HepG2 (cell line): Measurements from ENCODE around the gene DDX1. TPM values are rescaled to one million over a fixed set of nuclear protein-coding genes. Genes with fewer than 3 reads are reported as not detected.

Experiments
- AGO2 ChIP-seq: fragments of 200-400 bp; formaldehyde crosslinking; optimal IDR thresholded peaks from 2 replicates; pipeline ENCODE3; 2017; ENCODE audit warnings: mild to moderate bottlenecking, low read depth, low read length, moderate library complexity
- ATF5 ChIP-seq: sonication (generic); formaldehyde crosslinking; IDR thresholded peaks from 2 replicates; pipeline ENCODE4 v1.4.0; 2020; ENCODE audit warnings: mild to moderate bottlenecking, low read depth, missing genetic modification reagents
- CENPT ChIP-seq: sonication (generic); formaldehyde crosslinking; IDR thresholded peaks from 2 replicates; pipeline ENCODE4 v1.8.0; 2022; ENCODE audit warnings: low read depth, mild to moderate bottlenecking, moderate library complexity, missing genetic modification reagents
- HNRNPLL ChIP-seq: fragments of 200-400 bp; formaldehyde crosslinking; IDR thresholded peaks from 2 replicates; pipeline ENCODE4 v1.6.1; 2017; ENCODE audit warnings: mild to moderate bottlenecking, low read depth, low read length; ENCODE audit not compliant: poor library complexity, severe bottlenecking
- KAT7 ChIP-seq: IDR thresholded peaks from 2 replicates; pipeline ENCODE4 v1.6.1; 2018; ENCODE audit warnings: borderline replicate concordance, missing compliant biosample characterization
- MTF2 ChIP-seq: sonication (generic); formaldehyde crosslinking; IDR thresholded peaks from 2 replicates; pipeline ENCODE4 v1.5.0; 2020; ENCODE audit warnings: missing genetic modification reagents, borderline replicate concordance
- MXI1 ChIP-seq: IDR thresholded peaks from 3 replicates; pipeline ENCODE4 v1.6.1; 2012; ENCODE audit warnings: low read depth, low read length, inconsistent platforms, borderline replicate concordance
- NAIF1 ChIP-seq: sonication (generic); formaldehyde crosslinking; IDR thresholded peaks from 2 replicates; pipeline ENCODE4 v1.5.0; 2020; ENCODE audit warnings: mild to moderate bottlenecking, missing genetic modification reagents, borderline replicate concordance
- PHF5A ChIP-seq: IDR thresholded peaks from one replicate; pipeline ENCODE4 v1.6.1; 2018; ENCODE audit warnings: low read depth, missing genetic modification reagents; ENCODE audit not compliant: unreplicated experiment
- PLSCR1 ChIP-seq: sonication (generic); formaldehyde crosslinking; IDR thresholded peaks from 2 replicates; pipeline ENCODE4 v1.5.0; 2020; ENCODE audit warnings: missing genetic modification reagents, mild to moderate bottlenecking, borderline replicate concordance
- POLR2AphosphoS5 ChIP-seq: IDR thresholded peaks from 2 replicates; pipeline ENCODE4 v1.6.1; 2012; ENCODE audit warnings: low read depth, low read length
- PTBP1 ChIP-seq: fragments of 200-400 bp; formaldehyde crosslinking; IDR thresholded peaks from 2 replicates; pipeline ENCODE4 v1.6.1; 2018; ENCODE audit warnings: low read length, low read depth; ENCODE audit not compliant: poor library complexity, severe bottlenecking
- RBAK ChIP-seq: sonication (generic); formaldehyde crosslinking; IDR thresholded peaks from 2 replicates; pipeline ENCODE4 v1.5.1; 2020; ENCODE audit warnings: mild to moderate bottlenecking, missing genetic modification reagents
- RFX1 ChIP-seq: fragments of 450-650 bp; IDR thresholded peaks from 2 replicates; pipeline ENCODE4 v1.6.1; 2017
- SIX4 ChIP-seq: sonication (generic); formaldehyde crosslinking; IDR thresholded peaks from 2 replicates; pipeline ENCODE4 v1.4.0; 2020; ENCODE audit warnings: missing genetic modification reagents
- ZBTB37 ChIP-seq: sonication (generic); formaldehyde crosslinking; IDR thresholded peaks from 2 replicates; pipeline ENCODE4 v1.4.0; 2020; ENCODE audit warnings: mild to moderate bottlenecking, missing genetic modification reagents
- ZBTB44 ChIP-seq: sonication (generic); formaldehyde crosslinking; IDR thresholded peaks from 2 replicates; pipeline ENCODE4 v1.4.0; 2020; ENCODE audit warnings: missing genetic modification reagents
- ZFP1 ChIP-seq: IDR thresholded peaks from 2 replicates; pipeline ENCODE4 v1.6.1; 2016
- ZFP36L2 ChIP-seq: sonication (generic); formaldehyde crosslinking; IDR thresholded peaks from 2 replicates; pipeline ENCODE4 v1.4.0; 2020; ENCODE audit warnings: missing genetic modification reagents
- ZNF230 ChIP-seq: sonication (generic); formaldehyde crosslinking; IDR thresholded peaks from 2 replicates; pipeline ENCODE4 v1.4.0; 2020; ENCODE audit warnings: mild to moderate bottlenecking, missing genetic modification reagents
- ZNF251 ChIP-seq: sonication (generic); formaldehyde crosslinking; IDR thresholded peaks from 2 replicates; pipeline ENCODE4 v1.9.0; 2021; ENCODE audit warnings: mild to moderate bottlenecking, missing genetic modification reagents
- ZNF333 ChIP-seq: sonication (generic); formaldehyde crosslinking; IDR thresholded peaks from 2 replicates; pipeline ENCODE4 v1.4.0; 2020; ENCODE audit warnings: mild to moderate bottlenecking, missing genetic modification reagents, borderline replicate concordance
- polyA plus RNA-seq, 8 experiments: library from polyadenylated mRNA; depleted of rRNA in 3 of 8; stranded (reverse) in 7 of 8; unstranded in 1 of 8; fragments of >200 nt; fragmentation: Illumina TruSeq in 4 of 8; extraction: Trizol in 4 of 8; gene quantifications; 2 replicates each; pipeline versions ENCODE4 v1.2.1 to v1.2.3, GENCODE V29; 2011 to 2016; ENCODE audit warnings: low read depth in 4 of 8, missing spikeins in 1 of 8, mixed read lengths in 1 of 8; ENCODE audit not compliant: insufficient read depth in 1 of 8
- total RNA-seq, 5 experiments: library from RNA; depleted of rRNA; stranded (reverse); fragments of >200 nt; fragmentation: Illumina TruSeq; extraction: Trizol; gene quantifications; 2 replicates each; pipeline ENCODE4 v1.2.3, GENCODE V29; 2016; ENCODE audit warnings: low read depth in 1 of 5

DDX1 gene
- total and polyA plus RNA-seq, 2 of the 13 experiments (the other 11 are each of a cell fraction or from before 2014, with no cell fraction given), result 81.6 to 130 TPM

GRCh38 chr2:15591692-15592463 lies at the start of gene DDX1 (continued):
- TF ChIP-seq RBAK (CRISPR knock-in tag) (peak; percentile 83), ZNF333 (peak; percentile 100), ATF5 (CRISPR knock-in tag) (peak; percentile 96), PHF5A (peak; percentile 96), HNRNPLL (peak; percentile 88), RFX1 (no peak), ZBTB37 (peak; percentile 51; the same call in 1 of the 2 replicates), AGO2 (peak; percentile 91), NAIF1 (peak; percentile 75; the same call in 1 of the 2 replicates), ZFP1 (CRISPR knock-in tag) (peak; percentile 81), CENPT (CRISPR knock-in tag) (peak; percentile 92; the same call in 1 of the 2 replicates), KAT7 (CRISPR knock-in tag) (peak; percentile 100), MTF2 (CRISPR knock-in tag) (peak; percentile 100), MXI1 (peak; percentile 88; the same call in 1 of the 3 replicates), ZNF251 (CRISPR knock-in tag) (no peak; the same call in 1 of the 2 replicates), ZNF230 (CRISPR knock-in tag) (peak; percentile 97), PLSCR1 (peak; percentile 95; the same call in 1 of the 2 replicates), POLR2AphosphoS5 (peak; percentile 96), PTBP1 (no peak), ZBTB44 (CRISPR knock-in tag) (no peak), ZFP36L2 (no peak), SIX4 (CRISPR knock-in tag) (peak; percentile 71)
